GM10248 (cell line): ENCODE measurements around the gene ZNF385B.

ENCODE experiments used
- CTCF ChIA-PET: fragments of 300-600 bp; sonication (Branson Sonifier 250); formaldehyde crosslinking; extraction: SDS; loops from one replicate; lab custom pipeline; 2021; ENCODE audit warnings: antibody characterized with exemption; lab: Yijun Ruan, JAX
- POLR2A ChIA-PET: fragments of 350-650 bp; sonication (Branson Sonifier 250); formaldehyde crosslinking; extraction: SDS; loops from one replicate; lab custom pipeline; 2020; ENCODE audit warnings: antibody characterized with exemption; lab: Yijun Ruan, JAX
- DNase-seq: peaks from one replicate; pipeline ENCODE4 v3.0.0; 2012; ENCODE audit errors: extremely low spot score
- CTCF ChIP-seq: IDR thresholded peaks from 2 replicates; pipeline ENCODE4 v1.5.1; 2012; ENCODE audit warnings: mild to moderate bottlenecking, low read depth; ENCODE audit errors: extremely low read depth, missing control alignments, control extremely low read depth

ZNF385B gene

GRCh38 chr2:179518830-179519229 lies 342.6 kb downstream of the ZNF385B start:
- ChIA-PET POLR2A (no interaction called here), CTCF (interaction anchor here (1.0 kb wide), 1 partner anchor 10 kb away, joined by 3 read pairs; no protein-coding TSS in a partner anchor)
- TF ChIP-seq CTCF: no peak
- no peak for DNase-seq

GRCh38 chr2:179513181-179513580 lies 348.2 kb downstream of the ZNF385B start:
- no peak for TF ChIP-seq CTCF
- ChIA-PET POLR2A (interaction anchor here (1.4 kb wide), 1 partner anchor 12 kb away, joined by 3 read pairs; no protein-coding TSS in a partner anchor), CTCF (interaction anchor here (1.4 kb wide), 1 partner anchor 74 kb away, joined by 4 read pairs; no protein-coding TSS in a partner anchor)
- no peak for DNase-seq

- ChIA-PET POLR2A (interaction anchor here (1.4 kb wide), 1 partner anchor 11 kb away, joined by 3 read pairs; no protein-coding TSS in a partner anchor), CTCF (no interaction called here)
- no peak for DNase-seq
- TF ChIP-seq CTCF: no peak
Measured at GRCh38 chr2:179512281-179513035, 349.0 kb downstream of the ZNF385B start.

- ChIA-PET CTCF (no interaction called here), POLR2A (no interaction called here)
- DNase-seq: no peak
- TF ChIP-seq CTCF: no peak
Measured at GRCh38 chr2:179511105-179511789, 350.2 kb downstream of the ZNF385B start.

GRCh38 chr2:179495315-179495714 lies 366.1 kb downstream of the ZNF385B start:
- DNase-seq: no peak
- POLR2A ChIA-PET: no interaction called here
- TF ChIP-seq CTCF: no peak
- CTCF ChIA-PET: no interaction called here

GRCh38 chr2:179488563-179488962 lies 372.8 kb downstream of the ZNF385B start:
- ChIA-PET CTCF (interaction anchor here (1.3 kb wide), 1 partner anchor 17 kb away, joined by 3 read pairs; no protein-coding TSS in a partner anchor), POLR2A (no interaction called here)
- TF ChIP-seq CTCF: no peak
- no peak for DNase-seq
